ENCODE results near the gene MPST.

Gene MPST

GRCh38 chr22:37001826-37002225 lies 17.7 kb upstream of the MPST start:
- DNase-seq, result no peak

GRCh38 chr22:37002633-37003032 lies 16.9 kb upstream of the MPST start:
- DNase-seq, result no peak

DNA sequence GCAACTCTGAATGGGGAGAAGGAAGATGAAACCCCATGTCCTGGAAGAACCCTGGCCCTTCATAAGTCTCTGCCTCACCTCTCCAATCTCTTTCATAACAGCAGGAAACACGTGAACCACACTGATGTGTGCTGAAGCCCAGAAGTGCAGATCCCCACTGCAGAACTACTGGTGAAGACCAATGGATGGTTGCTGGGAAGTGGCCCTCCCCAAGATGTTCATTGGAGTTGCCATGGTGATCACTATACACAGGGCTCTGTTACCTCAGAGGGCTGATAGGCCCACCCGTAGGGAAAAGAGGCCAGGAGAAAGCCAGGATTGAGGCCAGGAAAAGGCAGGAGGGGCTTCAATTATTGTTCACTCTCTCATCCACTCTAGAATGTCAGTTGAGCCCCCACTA lies 11.9 kb upstream of the MPST start:
- no peak for DNase-seq

DNA sequence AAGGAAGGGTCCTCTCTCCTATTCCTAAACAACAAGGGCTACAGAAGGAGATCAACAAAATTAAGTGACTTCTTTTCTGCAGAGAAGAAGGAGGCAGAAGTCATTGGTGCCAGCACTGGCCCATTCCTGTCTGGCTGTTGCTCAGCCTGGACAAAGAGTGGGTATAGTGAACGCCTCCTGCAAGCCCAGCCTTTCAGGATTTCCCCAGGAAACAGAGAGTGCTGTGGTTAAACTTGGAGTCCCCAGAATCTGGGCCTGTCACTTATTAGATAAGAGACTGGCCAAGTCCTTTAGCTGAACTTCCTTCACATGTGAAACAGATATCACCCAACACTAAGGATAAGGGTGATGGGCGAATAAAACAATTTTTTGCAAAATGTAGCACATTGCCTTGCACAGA lies 11.2 kb upstream of the MPST start:
- DNase-seq, result peak; percentile 76

DNA sequence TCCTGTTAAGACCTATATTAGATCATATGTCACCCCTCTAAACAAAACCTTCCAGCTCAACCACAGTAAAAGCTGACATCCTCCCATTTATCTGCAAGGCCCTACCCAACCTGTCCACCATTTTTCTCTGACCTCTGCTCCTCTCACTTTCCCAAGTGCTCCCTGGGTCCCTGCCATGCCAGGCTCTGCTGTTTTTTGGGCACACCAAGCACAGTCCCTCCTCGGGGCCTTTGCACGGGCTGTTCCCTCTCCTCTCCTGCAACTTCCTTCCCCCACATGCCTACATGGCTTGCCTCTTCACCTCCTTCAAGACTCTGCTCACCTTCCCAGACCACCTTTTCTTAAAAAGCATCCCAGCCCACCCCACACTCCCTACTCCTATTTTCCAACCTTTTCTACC lies 10.1 kb upstream of the MPST start:
- DNase-seq, result no peak

DNA sequence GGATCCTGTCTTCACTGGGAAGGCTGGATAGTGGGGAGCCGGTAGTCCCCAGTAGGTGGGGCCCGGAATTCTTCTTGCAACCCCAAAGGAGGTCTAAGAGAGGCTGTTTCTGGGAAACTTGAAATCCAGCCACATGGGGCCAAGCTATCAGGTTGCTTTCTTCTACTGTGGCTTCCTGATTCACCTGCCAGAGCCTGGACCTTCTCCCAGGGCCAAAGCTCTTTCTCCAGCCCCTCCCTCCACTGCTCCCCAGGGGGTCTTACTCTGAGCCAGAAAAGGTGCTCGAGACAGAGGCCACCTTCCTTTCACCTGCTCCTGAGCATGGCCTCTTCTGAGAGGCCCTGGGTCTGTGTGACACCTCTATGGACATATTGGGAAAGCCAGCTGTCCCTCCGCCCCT lies 9.4 kb upstream of the MPST start:
- DNase-seq, result no peak

DNA sequence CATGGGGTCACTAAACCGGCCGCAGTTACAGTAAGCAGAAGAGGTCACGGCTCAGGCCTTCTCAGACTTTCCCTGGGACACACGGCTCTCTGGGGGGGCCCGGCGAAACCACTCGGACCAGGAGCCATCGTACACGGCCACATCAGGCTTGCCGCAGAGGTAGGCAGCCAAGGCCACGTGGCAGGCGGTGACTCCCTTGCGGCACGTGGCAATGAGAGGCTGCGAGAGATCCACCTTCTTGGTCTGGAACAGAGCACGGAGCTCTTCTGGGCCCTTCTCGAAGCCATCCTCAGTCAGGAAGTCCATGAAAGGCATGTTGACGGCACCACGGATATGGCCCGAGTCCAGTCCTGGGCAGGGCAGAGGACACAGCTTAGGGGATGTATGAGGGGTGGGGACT lies 8.6 kb upstream of the MPST start:
- no peak for DNase-seq

DNA sequence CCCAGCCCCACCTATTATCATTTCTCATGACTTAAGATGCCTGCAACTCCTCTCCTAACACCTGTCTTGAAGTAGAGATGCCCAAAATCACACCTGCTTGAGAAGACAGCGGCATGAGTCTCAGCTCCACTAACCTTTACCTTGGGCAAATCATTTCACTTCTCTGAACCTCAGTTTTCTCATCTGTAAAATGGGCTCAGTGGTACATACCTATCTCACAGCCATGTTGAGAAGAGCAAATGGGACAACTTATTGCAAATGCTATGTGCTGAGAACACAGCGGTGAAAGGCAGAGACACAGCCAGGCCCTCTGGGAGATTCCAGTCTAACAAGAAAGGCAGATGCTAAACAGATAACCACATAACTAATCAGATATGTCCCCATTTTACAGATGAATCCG lies 8.1 kb upstream of the MPST start:
- no peak for DNase-seq

DNA sequence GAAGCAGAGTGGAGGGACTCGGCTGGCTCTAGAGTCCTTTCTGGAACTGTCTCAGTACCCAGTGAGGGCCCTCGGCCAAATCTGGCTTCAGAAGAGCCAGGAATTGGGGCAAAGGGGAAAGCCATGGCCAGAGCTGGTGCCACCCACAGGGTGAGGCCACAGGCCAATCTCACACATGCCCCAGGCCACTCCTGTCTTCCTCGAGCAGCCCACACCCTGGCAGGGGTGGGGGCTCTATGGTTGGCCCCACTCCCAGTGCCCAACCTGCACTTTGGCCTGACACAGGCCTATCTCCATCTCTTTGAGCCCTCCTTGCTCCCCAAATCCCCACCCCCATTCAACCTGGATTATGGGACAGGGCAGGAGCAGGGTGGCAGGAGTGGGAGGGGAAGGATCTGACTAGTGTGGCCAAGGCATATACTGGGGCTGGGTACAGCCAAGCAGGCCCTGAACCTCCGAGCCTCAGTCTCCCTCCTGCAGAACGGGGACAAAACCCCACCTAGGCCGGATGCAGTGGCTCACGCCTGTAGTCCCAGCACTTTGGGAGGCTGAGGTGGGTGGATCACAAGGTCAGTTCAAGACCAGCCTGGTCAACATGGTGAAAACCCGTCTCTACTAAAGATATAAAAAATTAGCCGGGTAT lies 7.2 kb upstream of the MPST start:
- DNase-seq, result no peak

GRCh38 chr22:37012956-37013355 lies 6.6 kb upstream of the MPST start:
- DNase-seq, result no peak

- no peak for DNase-seq
Measured at GRCh38 chr22:37014415-37014806, 5.1 kb upstream of the MPST start.

- DNase-seq, result no peak
Measured at GRCh38 chr22:37014835-37015586, 4.5 kb upstream of the MPST start.

DNA sequence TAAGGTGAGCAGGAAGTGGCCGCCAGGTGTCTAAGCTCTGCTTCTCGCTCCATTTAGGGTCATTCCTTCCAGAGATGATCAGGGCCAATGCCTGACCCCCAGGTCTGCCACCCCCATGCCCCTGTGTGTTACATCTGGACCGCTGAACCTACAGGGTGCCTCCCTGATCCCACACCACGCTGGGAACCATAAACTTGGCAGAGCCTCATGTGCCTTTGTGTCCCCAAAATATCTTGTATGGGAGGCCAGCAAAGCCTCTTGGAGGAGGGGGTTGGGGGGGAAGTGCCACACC lies 4.0 kb upstream of the MPST start:
- DNase-seq, result no peak

- DNase-seq, result peak; percentile 68
Measured at GRCh38 chr22:37016134-37016910, 3.2 kb upstream of the MPST start.

- no peak for DNase-seq
Measured at GRCh38 chr22:37017356-37017755, 2.2 kb upstream of the MPST start.

DNA sequence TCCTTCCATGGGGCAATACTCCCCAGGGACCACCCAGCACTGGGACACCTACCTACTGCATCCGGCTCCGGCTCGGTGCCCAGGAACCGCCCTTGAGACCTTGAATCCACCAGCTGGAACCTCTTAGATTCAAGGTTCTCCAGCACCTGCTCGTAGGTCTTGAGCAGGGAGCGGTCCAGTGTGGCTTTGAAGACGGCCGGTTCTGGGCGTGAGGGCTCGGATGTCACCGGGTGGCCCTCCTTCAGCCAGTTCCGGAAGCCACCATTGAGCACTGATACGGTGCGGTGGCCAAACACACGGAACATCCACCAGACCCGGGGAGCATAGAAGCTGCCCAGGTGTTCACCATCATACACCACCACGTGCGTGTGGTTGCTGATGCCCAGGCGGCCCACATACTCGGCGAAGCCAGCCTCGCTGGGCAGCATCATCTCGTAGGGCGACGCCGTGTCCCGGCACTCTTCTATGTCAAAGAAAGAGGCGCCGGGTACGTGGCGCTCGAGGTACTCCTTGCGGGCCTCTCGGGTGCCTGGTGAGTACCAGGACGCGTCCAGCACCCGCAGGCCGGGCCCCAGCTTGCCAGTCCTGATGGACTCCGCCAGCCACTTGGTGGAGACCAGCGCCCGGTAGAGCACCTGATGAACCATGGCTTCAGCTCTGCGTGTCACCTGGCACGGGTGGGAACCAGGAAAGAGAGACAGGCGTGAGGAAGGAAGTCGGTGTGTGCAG lies 1.3 kb upstream of the MPST start:
- no peak for DNase-seq

GRCh38 chr22:37018815-37019308 lies 680 bp upstream of the MPST start:
- DNase-seq, result peak; percentile 44

DNA sequence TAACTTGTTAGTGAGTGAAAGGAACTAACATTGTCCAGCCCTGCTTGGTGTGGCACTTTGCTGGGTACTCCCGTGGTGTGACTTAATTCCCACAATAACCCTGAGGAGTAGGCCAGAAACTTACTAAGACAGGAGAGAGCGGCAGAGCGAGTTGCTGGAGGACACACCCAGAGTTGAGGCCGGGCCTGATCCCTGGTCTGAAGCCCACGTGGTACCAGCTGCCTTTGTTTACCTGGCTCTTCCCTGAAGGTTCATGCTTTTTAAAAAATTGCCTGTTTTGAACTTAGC lies 594 bp downstream of the MPST start:
- DNase-seq, result peak; percentile 84

GRCh38 chr22:37021041-37021440 lies 1.5 kb downstream of the MPST start:
- no peak for DNase-seq

- DNase-seq, result peak; percentile 92
Measured at GRCh38 chr22:37021710-37022482, 2.4 kb downstream of the MPST start.

DNA sequence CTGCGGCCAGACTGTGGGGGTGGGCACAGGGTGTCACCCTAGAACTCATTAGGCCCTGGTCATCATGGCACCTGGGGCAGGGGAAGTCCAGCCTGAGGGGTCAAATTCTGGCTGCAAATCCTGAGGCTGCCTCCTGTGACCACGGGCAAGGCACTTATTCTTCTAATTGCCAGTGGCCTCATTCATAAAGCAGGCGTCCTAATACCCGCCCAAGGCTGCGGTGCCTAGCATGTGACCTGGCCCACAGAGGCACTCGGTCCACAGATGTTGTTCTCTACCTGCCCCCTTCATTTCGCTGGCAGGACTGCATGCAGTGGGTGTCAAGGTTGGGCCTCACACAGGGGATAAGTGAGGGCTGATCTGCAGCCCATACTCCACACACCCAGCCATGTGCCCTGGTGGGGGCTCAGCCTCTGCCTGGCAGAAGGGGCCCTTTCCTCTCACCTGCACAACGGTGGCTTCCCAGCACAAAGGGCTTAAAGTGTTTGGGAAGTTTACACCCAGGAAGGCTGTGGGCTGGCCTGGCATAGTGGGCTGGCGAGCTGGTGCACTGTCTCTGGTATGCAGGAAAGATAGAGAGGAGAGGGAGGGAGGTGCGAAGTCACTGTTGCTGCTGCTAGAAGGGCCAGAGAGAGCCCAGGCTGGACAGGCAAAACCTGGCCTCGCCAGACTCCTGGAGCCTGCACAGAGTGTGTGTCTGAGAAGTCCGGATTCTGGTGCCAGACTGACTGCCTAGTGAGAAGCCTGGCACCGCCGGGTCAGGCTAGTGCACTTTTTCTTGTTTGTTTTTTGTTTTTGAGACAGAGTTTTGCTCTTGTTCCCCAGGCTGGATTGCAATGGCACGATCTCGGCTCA lies 3.2 kb downstream of the MPST start:
- DNase-seq, result peak; percentile 42

Data from hematopoietic multipotent progenitor cell treated with erythropoietin and hydrocortisone succinate and interleukin-3 and kit ligand, for 6 days (in vitro differentiated cells).